HCT116 (cell line): ENCODE results near the gene MCC. TPM values are rescaled to one million over a fixed set of nuclear protein-coding genes. Genes with fewer than 3 reads are reported as not detected.

ENCODE experiments used
- ATAC-seq: fragments of 200-7000 bp; cut with Tn5 transposase; 2 replicates; pipeline ENCODE4 v1.9.1; 2020; ENCODE audit warnings: mild to moderate bottlenecking, moderate library complexity
- BruUV-seq: library from RNA; stranded (reverse); fragments of 400-500 nt; replicated peaks from 2 replicates; lab custom pipeline; 2021; lab: Mats Ljungman, UMichigan
- CTCF ChIA-PET: fragments of 300-600 bp; sonication (Branson Sonifier 250); formaldehyde crosslinking; loops from one replicate; lab custom pipeline; 2021; ENCODE audit warnings: antibody characterized with exemption; lab: Charles Lee
- POLR2A ChIA-PET: fragments of 300-600, 350-600 bp; sonication (Branson Sonifier 250); formaldehyde crosslinking; loops from one replicate; lab custom pipeline; 2021; ENCODE audit warnings: antibody characterized with exemption; lab: Charles Lee
- RAD21 ChIA-PET, 2 experiments: fragments of 300-600 bp; sonication (Branson Sonifier 250); formaldehyde crosslinking; loops; one replicate each; lab custom pipeline; 2023; ENCODE audit warnings: low total read pairs in 2 of 2; ENCODE audit not compliant: uncharacterized antibody in 2 of 2, unreplicated experiment in 2 of 2, low non-redundant PET in 1 of 2; lab: Charles Lee
- DNase-seq: peaks from one replicate; pipeline ENCODE4 v3.0.0-alpha.2; 2010; ENCODE audit warnings: low read depth, low spot score
- H2AFZ ChIP-seq: fragments of 200-600 bp; shearing (Covaris generic), sonication (generic); 2 replicates; pipeline ENCODE4 v1.6.1; 2017; ENCODE audit warnings: low read depth, mixed run types, mixed read lengths, antibody characterized with exemption, low read length; ENCODE audit not compliant: poor library complexity, severe bottlenecking
- H3K27ac ChIP-seq: 2 replicates; pipeline ENCODE4 v1.5.1; 2012; ENCODE audit warnings: low read depth, low read length
- H3K27me3 ChIP-seq: fragments of 200-600 bp; sonication (generic); 2 replicates; pipeline ENCODE4 v1.6.1; 2016; ENCODE audit warnings: mixed run types, low read length, mixed read lengths; ENCODE audit not compliant: insufficient read depth
- H3K36me3 ChIP-seq, 2 experiments: fragments of 200-500 bp in 1 of 2; fragments of 200-600 bp in 1 of 2; sonication (Bioruptor generic) in 1 of 2; sonication (generic) in 1 of 2; 2 replicates each; pipeline versions ENCODE4 v1.5.1 to v1.6.1; 2014 to 2016; ENCODE audit warnings: low read length in 2 of 2, inconsistent platforms in 1 of 2, mixed read lengths in 1 of 2, mixed run types in 1 of 2; ENCODE audit not compliant: insufficient read depth in 2 of 2, control insufficient read depth in 1 of 2
- H3K4me1 ChIP-seq, 2 experiments: fragments of 200-600 bp in 1 of 2; sonication (generic) in 1 of 2; 2 replicates each; pipeline versions ENCODE4 v1.5.1 to v1.6.1; 2012 to 2017; ENCODE audit warnings: low read length in 2 of 2, inconsistent platforms in 1 of 2, mild to moderate bottlenecking in 1 of 2, mixed read lengths in 1 of 2, mixed run types in 1 of 2, moderate library complexity in 1 of 2; ENCODE audit not compliant: insufficient read depth in 2 of 2, control insufficient read depth in 1 of 2
- H3K4me2 ChIP-seq: fragments of 200-600 bp; sonication (generic); 2 replicates; pipeline ENCODE4 v1.6.1; 2017; ENCODE audit warnings: mixed run types, low read length, mixed read lengths
- H3K4me3 ChIP-seq, 2 experiments: fragments of 200-600 bp in 1 of 2; sonication (generic) in 1 of 2; replicated peaks in 1 of 2; 2 replicates each; pipeline ENCODE4 v1.5.1; 2011 to 2016; ENCODE audit warnings: low read length in 2 of 2, control low read depth in 1 of 2, low read depth in 1 of 2, mild to moderate bottlenecking in 1 of 2, mixed read lengths in 1 of 2, mixed run types in 1 of 2
- H3K79me2 ChIP-seq: fragments of 200-600 bp; sonication (generic); 2 replicates; pipeline ENCODE4 v1.6.1; 2017; ENCODE audit warnings: mild to moderate bottlenecking, mixed run types, low read length, moderate library complexity, mixed read lengths; ENCODE audit not compliant: insufficient read depth
- H3K9ac ChIP-seq: fragments of 200-600 bp; sonication (generic); 2 replicates; pipeline ENCODE4 v1.6.1; 2016; ENCODE audit warnings: low read length, mixed read lengths
- H3K9me2 ChIP-seq: fragments of 200-600 bp; sonication (generic), shearing (Covaris generic); 2 replicates; pipeline ENCODE4 v1.6.1; 2017; ENCODE audit warnings: mixed run types, mild to moderate bottlenecking, moderate library complexity; ENCODE audit not compliant: insufficient read depth
- H3K9me3 ChIP-seq, 2 experiments: fragments of 200-500 bp in 1 of 2; fragments of 200-600 bp in 1 of 2; sonication (Bioruptor generic) in 1 of 2; sonication (generic) in 1 of 2; 2 replicates each; pipeline ENCODE4 v1.6.1; 2014 to 2017; ENCODE audit warnings: low read length in 2 of 2, mixed read lengths in 2 of 2, inconsistent platforms in 1 of 2, low read depth in 1 of 2, mild to moderate bottlenecking in 1 of 2, mixed run types in 1 of 2, moderate library complexity in 1 of 2; ENCODE audit not compliant: control insufficient read depth in 1 of 2, insufficient read depth in 1 of 2
- H4K20me1 ChIP-seq: fragments of 200-600 bp; sonication (generic), shearing (Covaris generic); 2 replicates; pipeline ENCODE4 v1.6.1; 2017; ENCODE audit warnings: mixed run types, mild to moderate bottlenecking, moderate library complexity; ENCODE audit not compliant: insufficient read depth
- CBX3 ChIP-seq: IDR thresholded peaks from 2 replicates; pipeline ENCODE4 v1.6.1; 2012; ENCODE audit warnings: low read depth
- CEBPB ChIP-seq: IDR thresholded peaks from 2 replicates; pipeline ENCODE4 v1.6.1; 2012; ENCODE audit warnings: low read depth
- EZH2 ChIP-seq: fragments of 200-600 bp; sonication (generic); IDR thresholded peaks from 2 replicates; pipeline ENCODE4 v1.6.1; 2017; ENCODE audit warnings: antibody characterized with exemption, mixed run types
- EZH2phosphoT487 ChIP-seq: fragments of 200-600 bp; IDR thresholded peaks from 2 replicates; pipeline ENCODE4 v1.6.1; 2018; ENCODE audit warnings: antibody characterized with exemption, borderline replicate concordance
- JUND ChIP-seq: IDR thresholded peaks from 2 replicates; pipeline ENCODE4 v1.6.1; 2012
- POLR2A ChIP-seq: IDR thresholded peaks from 2 replicates; pipeline ENCODE4 v1.7.0; 2011; ENCODE audit warnings: borderline replicate concordance; ENCODE audit not compliant: insufficient read depth, insufficient read length; ENCODE audit errors: extremely low read depth
- RAD21 ChIP-seq: IDR thresholded peaks from 2 replicates; pipeline ENCODE4 v1.6.1; 2012; ENCODE audit warnings: low read depth, mild to moderate bottlenecking
- SIN3A ChIP-seq: IDR thresholded peaks from 2 replicates; pipeline ENCODE4 v1.6.1; 2012; ENCODE audit warnings: low read depth
- SP1 ChIP-seq: IDR thresholded peaks from 2 replicates; pipeline ENCODE4 v1.6.1; 2012; ENCODE audit warnings: low read depth
- SRF ChIP-seq: IDR thresholded peaks from 2 replicates; pipeline ENCODE4 v1.6.1; 2012; ENCODE audit warnings: low read depth
- TCF7L2 ChIP-seq: IDR thresholded peaks from 2 replicates; pipeline ENCODE4 v1.7.0; 2011; ENCODE audit warnings: borderline replicate concordance, inconsistent platforms; ENCODE audit not compliant: insufficient read depth, insufficient read length; ENCODE audit errors: extremely low read depth
- ZFX ChIP-seq: fragments of 450-650 bp; IDR thresholded peaks from 2 replicates; pipeline ENCODE4 v1.6.1; 2017
- ZNF274 ChIP-seq: fragments of 200-500 bp; sonication (Bioruptor generic); IDR thresholded peaks from 2 replicates; pipeline ENCODE4 v1.6.1; 2014; ENCODE audit warnings: mild to moderate bottlenecking, low read depth, low read length, inconsistent platforms
- intact Hi-C: fragments of 100-400 bp; cut with micrococcal nuclease; formaldehyde crosslinking; loops from 2 replicates; pipeline ENCODE4 v1.10.0; 2022
- total RNA-seq: library from RNA; stranded (reverse); gene quantifications from one replicate; pipeline ENCODE4 v1.2.1, GENCODE V29; 2021; ENCODE audit not compliant: unreplicated experiment
- TF ChIP-seq, protein P1 (sequence below): IDR thresholded peaks from 2 replicates; pipeline ENCODE4 v1.6.1; 2012; ENCODE audit warnings: low read depth
- TF ChIP-seq, protein P2 (sequence below): IDR thresholded peaks from 2 replicates; pipeline ENCODE4 v1.6.1; 2011; ENCODE audit warnings: mild to moderate bottlenecking, low read length, moderate library complexity; ENCODE audit not compliant: insufficient replicate concordance; ENCODE audit errors: extremely low read depth
- TF ChIP-seq, protein P3 (sequence below): IDR thresholded peaks from 2 replicates; pipeline ENCODE4 v1.6.1; 2012

MCC gene
- total RNA-seq, 1 experiment from 2014 or later: 20.1 TPM

DNA sequence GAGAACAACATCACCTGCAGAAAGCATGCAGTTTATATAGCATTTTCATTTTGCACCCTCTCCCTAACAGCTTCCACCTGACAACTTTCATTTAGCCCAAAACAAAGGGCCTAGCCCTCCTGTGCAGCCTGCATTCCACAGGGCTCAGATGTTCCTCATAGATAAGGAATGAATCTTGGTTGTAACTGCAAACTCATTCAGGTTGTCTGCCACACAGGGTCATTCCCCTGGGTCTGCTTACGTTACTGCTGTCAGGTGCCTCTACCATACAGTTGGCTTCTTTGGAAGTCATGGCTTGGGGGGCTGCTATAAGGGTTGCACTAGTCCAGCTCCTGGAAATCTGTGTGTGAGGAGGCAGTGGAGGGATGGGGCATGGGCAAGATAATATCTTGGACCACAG lies 514.3 kb downstream of the MCC start:
- no peaks in the 10 kb centered on the region for H3K27me3 ChIP-seq
- no peak for DNase-seq
- H2AFZ ChIP-seq: no peak overlapping the region
- no peaks in the 10 kb centered on the region for H3K9me2 ChIP-seq
- no peaks in the 10 kb centered on the region for H4K20me1 ChIP-seq
- peaks cover 23% of the 10 kb centered on the region for H3K79me2 ChIP-seq
- intact Hi-C loops: no loop called here
- H3K4me1 ChIP-seq: peaks cover 4 to 23% of the 10 kb centered on the region in 2 experiments; a peak in 3 of 4 replicates
- no peak for TF ChIP-seq POLR2A
- no peak for TF ChIP-seq EZH2phosphoT487
- no peak for TF ChIP-seq RAD21
- H3K27ac ChIP-seq: no peak overlapping the region
- no peak overlapping the region for H3K9ac ChIP-seq
- H3K36me3 ChIP-seq: no peaks in the 10 kb centered on the region
- no peaks in the 10 kb centered on the region for H3K9me3 ChIP-seq
- RAD21 ChIA-PET: no interaction called here
- BruUV-seq: no TSS peak
- ATAC-seq: no peak
- CTCF ChIA-PET: no interaction called here
- POLR2A ChIA-PET: no interaction called here
- H3K4me3 ChIP-seq: no peak overlapping the region
- no peak overlapping the region for H3K4me2 ChIP-seq

DNA sequence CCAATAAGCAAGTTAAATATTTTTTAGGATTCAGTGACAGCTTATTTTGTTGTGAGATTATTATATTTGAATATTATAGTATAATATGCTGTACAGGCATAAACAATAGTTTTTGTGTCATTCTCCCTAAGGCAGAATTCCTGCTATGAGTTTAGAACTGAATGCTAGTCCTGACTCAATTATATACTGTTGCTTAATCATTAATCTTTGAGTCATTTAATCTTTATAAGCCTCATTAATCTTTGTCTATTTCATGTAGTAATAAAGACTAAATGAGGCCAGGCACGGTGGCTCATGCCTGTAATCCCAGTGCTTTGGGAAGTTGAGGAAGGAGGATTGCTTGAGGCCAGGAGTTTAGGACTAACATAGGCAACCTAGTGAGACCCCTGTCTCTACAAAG lies 515.2 kb downstream of the MCC start:
- no peaks in the 10 kb centered on the region for H3K9me3 ChIP-seq
- no peak for TF ChIP-seq SIN3A
- TF ChIP-seq CBX3: no peak
- TF ChIP-seq JUND: no peak
- TF ChIP-seq ZFX: no peak
- no peak for TF ChIP-seq SP1
- no peak for TF ChIP-seq ZNF274
- no peak for TF ChIP-seq SRF
- TF ChIP-seq, protein P1, sequence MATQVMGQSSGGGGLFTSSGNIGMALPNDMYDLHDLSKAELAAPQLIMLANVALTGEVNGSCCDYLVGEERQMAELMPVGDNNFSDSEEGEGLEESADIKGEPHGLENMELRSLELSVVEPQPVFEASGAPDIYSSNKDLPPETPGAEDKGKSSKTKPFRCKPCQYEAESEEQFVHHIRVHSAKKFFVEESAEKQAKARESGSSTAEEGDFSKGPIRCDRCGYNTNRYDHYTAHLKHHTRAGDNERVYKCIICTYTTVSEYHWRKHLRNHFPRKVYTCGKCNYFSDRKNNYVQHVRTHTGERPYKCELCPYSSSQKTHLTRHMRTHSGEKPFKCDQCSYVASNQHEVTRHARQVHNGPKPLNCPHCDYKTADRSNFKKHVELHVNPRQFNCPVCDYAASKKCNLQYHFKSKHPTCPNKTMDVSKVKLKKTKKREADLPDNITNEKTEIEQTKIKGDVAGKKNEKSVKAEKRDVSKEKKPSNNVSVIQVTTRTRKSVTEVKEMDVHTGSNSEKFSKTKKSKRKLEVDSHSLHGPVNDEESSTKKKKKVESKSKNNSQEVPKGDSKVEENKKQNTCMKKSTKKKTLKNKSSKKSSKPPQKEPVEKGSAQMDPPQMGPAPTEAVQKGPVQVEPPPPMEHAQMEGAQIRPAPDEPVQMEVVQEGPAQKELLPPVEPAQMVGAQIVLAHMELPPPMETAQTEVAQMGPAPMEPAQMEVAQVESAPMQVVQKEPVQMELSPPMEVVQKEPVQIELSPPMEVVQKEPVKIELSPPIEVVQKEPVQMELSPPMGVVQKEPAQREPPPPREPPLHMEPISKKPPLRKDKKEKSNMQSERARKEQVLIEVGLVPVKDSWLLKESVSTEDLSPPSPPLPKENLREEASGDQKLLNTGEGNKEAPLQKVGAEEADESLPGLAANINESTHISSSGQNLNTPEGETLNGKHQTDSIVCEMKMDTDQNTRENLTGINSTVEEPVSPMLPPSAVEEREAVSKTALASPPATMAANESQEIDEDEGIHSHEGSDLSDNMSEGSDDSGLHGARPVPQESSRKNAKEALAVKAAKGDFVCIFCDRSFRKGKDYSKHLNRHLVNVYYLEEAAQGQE: no peak
- TF ChIP-seq TCF7L2: no peak
- no peak for TF ChIP-seq CEBPB
- TF ChIP-seq EZH2: no peak
- TF ChIP-seq, protein P2, sequence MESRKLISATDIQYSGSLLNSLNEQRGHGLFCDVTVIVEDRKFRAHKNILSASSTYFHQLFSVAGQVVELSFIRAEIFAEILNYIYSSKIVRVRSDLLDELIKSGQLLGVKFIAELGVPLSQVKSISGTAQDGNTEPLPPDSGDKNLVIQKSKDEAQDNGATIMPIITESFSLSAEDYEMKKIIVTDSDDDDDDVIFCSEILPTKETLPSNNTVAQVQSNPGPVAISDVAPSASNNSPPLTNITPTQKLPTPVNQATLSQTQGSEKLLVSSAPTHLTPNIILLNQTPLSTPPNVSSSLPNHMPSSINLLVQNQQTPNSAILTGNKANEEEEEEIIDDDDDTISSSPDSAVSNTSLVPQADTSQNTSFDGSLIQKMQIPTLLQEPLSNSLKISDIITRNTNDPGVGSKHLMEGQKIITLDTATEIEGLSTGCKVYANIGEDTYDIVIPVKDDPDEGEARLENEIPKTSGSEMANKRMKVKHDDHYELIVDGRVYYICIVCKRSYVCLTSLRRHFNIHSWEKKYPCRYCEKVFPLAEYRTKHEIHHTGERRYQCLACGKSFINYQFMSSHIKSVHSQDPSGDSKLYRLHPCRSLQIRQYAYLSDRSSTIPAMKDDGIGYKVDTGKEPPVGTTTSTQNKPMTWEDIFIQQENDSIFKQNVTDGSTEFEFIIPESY: no peak
- TF ChIP-seq, protein P3, sequence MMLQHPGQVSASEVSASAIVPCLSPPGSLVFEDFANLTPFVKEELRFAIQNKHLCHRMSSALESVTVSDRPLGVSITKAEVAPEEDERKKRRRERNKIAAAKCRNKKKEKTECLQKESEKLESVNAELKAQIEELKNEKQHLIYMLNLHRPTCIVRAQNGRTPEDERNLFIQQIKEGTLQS: no peak
- no peaks in the 10 kb centered on the region for H3K9me2 ChIP-seq
- H2AFZ ChIP-seq: no peak overlapping the region
- RAD21 ChIA-PET: no interaction called here
- H3K9ac ChIP-seq: no peak overlapping the region
- H3K27ac ChIP-seq: no peak overlapping the region
- no peak overlapping the region for H3K4me3 ChIP-seq
- H3K4me1 ChIP-seq: peaks cover 4 to 15% of the 10 kb centered on the region in 2 experiments; a peak in 3 of 4 replicates
- peaks cover 15% of the 10 kb centered on the region for H3K79me2 ChIP-seq
- CTCF ChIA-PET: no interaction called here
- no TSS peak for BruUV-seq
- intact Hi-C loops: no loop called here
- no peaks in the 10 kb centered on the region for H3K36me3 ChIP-seq
- POLR2A ChIA-PET: no interaction called here
- H3K4me2 ChIP-seq: no peak overlapping the region
- no peaks in the 10 kb centered on the region for H4K20me1 ChIP-seq
- no peak for ATAC-seq
- no peak for DNase-seq
- no peaks in the 10 kb centered on the region for H3K27me3 ChIP-seq
